IPS-NIHi7 (cell line): ENCODE results near the gene ABCG1.

Source experiments
- DNase-seq: peaks from one replicate; pipeline ENCODE4 v3.0.0; 2012; ENCODE audit warnings: mixed read lengths; ENCODE audit errors: extremely low spot score

Gene ABCG1

DNA sequence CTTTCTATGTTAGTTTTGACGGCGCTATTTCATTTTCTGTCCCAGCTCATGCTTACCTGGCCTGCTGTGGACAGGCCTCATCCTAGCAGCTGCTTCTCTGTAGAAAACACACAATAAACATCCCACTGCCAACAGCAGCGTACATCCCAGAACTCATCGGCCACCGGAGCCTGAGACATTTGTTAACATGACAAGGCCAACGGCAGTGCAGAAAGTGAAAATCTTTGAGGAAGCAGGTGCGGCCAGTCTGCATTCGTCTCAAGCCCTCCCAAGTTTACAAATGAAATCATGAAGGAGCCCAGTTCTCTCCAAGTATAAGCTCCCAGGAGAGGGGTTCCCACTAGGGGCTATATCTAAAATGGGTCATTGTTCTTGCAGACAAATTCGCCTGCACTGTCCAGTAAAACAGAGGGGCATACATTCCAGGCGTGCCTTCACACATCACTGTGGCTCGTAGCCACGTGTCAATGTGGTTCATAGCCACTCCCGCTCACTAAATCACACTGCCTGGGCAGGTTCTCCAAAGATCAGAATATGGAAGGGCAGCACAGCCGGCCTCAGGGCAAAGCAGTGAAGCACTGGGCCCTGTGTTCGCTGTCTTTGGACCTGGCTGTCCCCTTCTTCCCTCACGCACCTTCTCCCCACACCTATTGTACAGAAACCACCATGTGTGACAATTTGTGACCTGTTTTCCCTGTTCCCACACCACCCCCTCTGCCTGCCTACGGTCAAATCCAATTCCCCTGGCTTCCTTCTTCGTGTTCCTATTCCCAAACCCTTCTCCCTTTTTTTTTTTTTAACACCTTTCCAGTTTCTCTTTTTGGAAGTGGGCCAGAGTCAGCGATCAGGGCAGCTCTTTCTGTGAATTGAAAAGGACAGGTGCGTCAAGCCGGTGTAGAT, 27.0 kb upstream of the ABCG1 start:
- DNase-seq = no peak

DNA sequence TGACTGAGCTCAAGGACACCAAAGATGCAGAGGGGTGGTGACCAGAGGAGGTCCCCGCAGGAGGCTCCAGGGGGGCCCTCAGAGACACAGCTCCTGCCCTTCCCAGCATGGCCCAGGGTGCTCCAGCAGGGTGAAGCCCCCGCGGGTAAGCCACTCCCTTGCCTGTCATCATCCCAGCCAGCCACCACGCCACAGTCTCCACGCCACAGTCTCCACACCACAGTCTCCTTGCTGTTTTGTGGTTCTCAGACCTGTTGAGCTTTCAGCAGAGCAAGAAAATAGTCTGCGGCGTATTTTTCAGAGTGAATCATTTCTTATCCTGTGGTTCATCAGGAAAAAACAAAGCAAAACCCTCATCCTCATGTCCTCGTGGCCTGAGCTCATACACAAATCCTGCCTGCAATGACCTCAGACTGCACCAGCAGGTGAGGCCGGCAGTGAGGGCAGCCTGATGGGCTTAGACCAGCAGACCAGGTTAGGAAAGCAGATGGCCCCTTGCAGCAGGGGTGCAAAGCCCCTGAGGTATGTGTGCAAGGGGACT, 25.7 kb upstream of the ABCG1 start:
- DNase-seq = no peak

DNA sequence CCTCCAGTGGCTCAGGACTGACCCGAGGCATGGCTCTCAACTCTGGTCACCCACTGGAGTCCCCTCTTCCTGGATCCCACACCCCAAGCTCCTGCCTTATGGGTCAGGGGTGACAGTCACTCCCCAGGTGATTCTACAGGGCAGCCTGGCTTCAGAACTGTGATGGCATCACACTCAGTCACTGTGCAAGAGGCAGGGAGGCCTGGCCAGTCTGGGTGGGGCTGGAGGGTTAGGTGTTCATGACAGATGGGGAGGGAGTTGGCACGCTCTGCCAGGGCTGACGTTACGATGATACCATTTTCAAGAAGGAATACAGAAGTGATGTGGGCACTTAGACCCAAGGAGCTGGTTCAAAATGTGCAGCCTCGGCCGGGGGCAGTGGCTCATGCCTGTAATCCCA, 25.2 kb upstream of the ABCG1 start:
- DNase-seq = no peak

DNA sequence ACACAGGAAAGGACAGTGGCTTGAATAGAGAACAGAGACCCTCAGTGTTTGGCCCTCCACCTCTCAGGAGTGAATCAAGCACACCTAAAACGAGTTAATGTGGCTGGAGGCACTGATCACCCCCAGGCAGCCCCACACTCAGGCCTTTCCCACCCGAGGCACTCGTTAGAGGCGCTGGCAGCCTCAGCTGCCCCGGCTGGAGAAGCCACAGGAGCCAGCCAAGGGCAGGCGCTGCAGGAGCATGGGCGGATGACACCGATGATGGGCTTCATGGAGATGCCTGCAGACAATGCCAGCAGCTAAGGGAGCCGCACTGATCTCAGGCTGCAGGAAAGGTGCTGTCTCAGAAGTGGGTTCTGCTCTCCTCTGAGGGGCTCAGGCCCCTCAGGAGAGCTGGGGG, 24.1 kb upstream of the ABCG1 start:
- no peak for DNase-seq

DNA sequence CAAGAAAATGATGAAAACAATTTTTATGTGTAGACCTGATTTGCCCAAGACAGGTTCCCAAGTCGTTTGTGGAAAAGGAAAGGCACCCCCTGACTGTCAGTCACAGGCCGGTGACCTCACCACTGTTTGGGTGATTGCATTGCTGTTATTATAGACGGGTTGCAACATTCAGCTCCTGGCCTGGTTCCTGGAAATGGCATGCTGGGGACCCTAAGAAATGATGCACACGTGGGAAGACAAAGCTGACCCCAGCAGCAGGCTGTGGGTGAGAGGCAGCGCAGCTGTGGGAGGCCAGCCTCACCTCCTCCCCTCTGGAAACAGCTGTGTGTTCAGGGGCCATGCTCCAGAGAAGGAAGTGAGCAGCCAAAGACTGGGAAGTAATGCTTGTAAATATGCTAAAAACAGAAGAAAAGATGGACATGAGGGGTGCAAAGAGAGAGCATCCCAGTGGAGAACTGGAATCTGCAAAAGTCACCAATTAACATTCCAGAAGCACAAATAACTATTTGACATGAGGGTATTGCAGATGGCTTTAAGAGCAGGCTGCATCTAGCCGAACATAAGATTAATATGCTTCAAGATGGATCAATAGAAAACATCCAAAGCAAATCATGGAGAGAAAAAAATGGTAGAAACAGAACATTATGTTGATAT, 23.4 kb upstream of the ABCG1 start:
- no peak for DNase-seq

DNA sequence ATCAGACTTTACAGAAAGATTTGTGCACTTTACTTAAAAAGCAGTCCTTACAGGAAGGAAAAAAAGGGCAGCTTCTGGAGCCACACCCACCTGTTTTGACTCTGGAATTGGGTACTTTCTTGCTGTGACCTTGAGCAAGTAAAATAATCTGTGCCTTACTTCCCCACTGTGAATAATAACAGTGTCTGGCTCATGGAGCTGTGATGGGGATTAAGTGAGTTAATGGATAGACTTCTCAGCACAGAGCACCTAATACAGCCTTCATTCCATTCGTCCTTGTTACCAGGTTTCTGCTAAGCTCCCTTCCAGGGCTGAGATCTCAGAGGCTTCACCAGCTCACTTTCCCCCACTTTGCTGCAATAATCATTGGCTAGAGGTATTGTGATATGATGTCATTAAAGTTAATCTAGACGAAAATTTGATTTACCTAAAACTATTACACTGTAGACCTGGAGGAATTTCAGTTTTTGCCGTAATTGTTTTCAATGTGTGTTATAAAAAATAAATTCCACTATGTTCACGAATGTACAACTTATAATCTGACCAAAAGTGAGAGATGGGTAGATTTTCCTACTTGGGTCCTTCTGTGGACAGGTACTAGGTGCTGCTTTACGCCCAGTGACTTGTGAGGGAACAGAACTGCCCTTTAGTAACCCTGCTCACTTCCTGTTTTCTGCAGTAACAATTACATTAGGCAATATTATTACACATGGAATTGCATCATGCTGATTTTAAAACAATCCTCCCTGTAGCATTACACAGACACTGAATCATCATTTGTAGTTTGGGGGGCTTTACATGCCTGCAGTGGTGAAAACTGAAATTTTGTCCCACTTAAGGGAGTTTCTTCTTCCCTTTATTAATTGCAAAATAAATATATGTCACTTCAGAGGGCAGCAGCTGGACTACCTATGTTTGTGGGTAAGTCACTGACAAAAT, 19.7 kb upstream of the ABCG1 start:
- DNase-seq = no peak

DNA sequence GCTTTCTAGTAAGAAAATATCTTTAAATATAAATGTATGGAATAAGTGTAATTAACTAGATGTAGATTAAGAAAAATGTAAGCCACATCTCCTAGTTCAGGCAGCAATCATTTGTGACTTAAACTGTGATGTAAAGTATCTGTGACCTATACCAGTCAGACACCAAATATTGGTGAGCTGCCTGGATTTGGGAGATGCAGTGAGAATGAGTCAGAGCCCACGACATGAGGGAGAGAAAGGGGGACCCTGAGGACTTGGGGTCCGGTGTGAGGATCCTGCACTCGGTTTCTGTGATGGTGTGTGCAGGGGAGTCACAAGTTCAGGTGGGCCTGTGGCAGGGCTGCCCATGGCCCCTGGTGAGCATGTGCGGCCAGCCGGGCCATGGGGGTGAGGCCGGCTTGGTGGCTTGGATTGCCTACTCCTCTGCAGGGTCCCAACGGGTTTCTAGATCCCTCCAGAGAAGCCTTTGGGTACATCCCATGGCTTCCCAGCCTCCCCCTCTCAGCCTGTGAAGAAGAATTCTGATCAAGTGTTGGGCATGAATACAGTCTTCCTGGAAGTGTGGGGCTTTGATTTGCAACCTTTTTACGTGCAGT, 19.0 kb upstream of the ABCG1 start:
- DNase-seq = no peak

DNA sequence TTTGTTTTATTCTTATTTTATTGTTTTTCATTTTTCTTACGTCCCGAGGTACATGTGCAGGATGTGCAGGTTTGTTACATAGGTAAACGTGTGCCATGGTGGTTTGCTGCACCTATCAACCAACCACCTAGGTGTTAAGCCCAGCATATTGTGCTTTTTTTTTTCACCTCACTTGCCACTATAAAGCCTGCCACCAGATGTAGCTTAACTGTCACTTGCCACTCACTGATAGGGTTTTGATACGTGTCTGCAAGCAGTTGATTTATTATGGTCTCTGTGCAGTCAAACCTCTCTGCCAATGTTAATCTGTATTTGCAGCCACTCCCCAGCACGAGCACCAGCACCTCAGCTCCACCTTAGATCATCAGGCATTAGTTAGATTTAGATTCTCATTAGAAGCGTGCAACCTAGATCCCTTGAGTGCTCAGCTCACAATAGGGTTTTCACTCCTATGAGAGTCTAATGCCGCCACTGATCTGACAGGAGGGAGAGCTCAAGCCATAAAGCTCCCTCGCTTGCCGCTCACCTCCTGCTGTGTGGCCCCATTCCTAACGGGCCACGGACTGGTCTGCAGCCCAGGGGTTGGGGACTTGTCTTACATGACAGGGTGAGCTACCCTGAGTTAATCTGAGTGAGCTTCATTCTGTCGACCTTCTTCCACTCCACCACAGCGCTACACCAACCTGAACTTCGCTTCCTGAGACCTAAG, 17.9 kb upstream of the ABCG1 start:
- DNase-seq = no peak

DNA sequence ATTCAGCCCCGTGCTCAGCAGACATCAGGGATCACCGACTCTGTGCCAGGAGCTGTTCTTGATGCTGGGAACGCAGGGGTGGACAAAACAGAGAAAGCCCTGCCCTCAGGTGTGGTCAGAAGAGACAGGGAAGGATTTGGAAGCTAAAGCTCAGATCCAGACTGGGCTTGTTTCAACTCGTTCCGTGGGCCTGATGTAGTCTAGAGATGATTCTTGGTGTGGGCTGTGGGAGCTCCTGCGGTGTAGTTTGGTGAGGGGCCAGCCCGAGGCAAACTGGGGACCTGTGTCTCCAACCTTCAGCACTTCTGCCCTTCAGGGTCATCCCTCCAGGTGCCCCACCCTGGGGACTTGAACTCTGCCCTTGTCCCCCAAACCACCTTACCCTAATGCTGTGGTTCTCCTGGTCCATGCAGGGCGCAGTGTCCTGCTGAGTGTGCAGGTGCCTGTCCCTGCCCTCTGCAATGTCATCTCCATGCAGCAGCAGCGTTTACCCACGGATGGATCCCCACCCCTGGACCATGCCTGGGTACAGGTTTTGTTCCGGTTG, 17.3 kb upstream of the ABCG1 start:
- DNase-seq = no peak

DNA sequence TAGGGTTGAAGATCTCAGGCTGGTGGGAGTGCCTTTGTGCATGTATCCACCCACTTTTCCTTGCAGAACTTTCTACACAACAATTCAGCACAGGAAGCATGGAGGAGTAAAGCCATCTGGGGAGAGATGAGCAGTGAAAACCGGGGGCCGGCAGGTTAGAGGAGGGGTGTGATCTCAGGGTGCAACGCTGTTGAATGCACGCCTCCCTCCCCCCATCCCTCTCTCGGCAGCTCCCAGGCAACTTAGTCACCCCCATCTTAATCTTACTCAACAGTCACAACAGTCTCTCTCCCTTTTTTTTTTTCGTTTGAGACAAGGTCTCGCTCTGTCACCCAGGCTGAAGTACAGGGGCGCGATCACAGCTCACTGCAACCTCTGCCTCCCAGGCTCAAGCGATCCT, 16.6 kb upstream of the ABCG1 start:
- no peak for DNase-seq

DNA sequence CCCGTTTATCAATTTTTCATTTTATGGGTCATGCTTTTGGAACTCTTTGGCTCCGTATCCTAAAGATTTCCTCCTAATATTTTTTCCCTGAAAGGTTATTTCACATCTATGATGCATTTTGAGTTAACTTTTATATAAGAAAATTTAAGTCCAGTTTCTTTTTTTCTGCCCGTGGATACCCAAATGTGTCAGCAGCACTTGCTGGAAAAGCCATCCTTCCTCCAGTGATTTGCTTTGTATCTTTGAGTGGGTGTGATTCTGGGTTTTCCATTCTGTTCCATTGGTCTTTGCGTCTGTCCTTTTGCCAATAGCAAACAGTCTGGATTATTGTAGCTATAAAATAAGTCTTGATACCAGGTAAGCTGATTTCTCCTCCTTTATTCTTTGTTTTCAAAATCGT, 15.6 kb upstream of the ABCG1 start:
- DNase-seq = no peak

DNA sequence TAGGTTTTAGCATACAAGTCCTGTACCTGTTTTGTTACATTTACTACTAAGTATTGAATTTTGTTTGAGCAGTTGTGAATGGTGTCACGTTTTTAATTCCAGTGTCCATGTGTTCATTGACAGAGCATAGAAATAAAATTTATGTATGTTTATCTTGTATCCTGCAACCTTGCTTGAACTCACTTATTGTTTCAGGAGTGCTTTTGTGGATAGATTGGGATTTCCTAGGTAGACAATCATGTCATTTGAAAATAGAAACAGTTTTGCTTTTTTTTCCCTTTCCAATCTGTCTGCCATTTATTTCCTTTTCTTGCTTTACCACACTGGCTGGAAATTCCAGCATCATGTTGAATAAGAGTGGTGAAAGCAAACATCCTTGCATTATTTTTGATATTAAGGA, 15.0 kb upstream of the ABCG1 start:
- no peak for DNase-seq

DNA sequence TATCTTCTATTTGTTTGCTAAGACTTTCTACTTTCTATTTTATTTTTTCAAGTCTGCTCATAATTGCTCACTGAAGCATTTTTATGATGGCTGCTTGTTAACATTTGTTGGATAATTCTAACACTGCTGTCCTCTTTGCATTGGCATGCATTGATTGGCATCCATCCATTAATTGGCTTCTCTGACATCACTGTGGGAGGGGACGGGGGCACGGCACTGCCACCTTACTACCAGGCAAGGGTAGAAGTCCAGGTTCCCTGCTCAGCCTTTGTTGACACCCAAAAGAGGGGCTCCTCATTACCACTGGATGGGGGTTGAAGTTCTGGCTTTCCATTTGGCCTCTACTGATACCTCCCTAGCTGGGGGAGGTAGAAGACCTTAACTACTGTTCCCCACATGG, 11.5 kb upstream of the ABCG1 start:
- DNase-seq = no peak

DNA sequence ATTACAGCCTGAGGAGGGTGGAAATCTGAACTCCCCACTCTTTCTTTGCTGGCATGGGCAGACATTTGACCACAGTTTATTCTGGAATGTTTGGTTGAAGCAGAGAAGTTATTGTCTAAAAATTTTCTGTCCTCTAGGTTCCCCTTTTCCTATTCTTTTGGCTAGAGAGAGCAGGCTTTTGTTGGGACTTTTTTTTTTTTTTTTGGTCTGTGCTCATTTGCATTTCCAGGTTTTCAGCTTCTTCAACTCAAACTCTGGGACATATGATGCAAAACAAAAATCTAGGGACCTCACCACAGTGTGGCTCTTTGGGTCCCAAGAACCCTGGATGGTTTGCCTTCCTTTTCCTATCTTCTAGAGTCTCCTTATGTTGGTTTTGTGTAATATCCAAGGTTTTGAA, 10.9 kb upstream of the ABCG1 start:
- no peak for DNase-seq

DNA sequence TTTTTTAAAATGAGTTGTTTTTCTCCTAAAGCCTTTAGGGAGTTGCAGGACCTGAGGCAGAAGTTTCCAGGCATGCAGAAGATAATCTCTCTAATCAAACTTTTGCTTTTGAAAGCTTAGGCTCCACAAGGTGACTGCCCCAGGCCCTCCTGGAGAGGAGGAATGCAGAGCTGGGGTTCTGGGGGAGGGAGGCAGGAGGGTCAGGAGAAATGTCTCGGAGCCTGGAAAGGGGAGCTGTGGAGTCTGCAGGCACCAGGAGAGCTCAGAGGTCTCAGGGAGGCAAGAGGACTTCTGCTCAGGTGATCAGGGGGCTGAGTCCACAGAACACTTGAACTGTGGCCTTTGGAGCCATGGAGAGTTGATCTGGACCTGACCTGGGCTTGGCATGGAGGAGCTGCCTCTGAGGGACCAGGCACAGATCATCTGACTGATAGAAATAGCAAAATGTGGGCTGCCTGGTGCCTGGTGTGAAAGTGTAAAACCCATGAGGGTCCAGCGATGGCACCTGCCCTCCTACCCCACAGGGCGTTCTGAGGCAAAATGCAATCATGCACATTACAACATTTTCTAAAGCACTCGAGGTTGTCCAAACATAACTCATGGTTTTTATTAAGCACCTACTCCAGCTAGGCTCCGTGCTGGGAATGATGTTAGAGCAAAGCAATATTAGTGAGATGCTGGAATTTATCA, 10.0 kb upstream of the ABCG1 start:
- DNase-seq = no peak

DNA sequence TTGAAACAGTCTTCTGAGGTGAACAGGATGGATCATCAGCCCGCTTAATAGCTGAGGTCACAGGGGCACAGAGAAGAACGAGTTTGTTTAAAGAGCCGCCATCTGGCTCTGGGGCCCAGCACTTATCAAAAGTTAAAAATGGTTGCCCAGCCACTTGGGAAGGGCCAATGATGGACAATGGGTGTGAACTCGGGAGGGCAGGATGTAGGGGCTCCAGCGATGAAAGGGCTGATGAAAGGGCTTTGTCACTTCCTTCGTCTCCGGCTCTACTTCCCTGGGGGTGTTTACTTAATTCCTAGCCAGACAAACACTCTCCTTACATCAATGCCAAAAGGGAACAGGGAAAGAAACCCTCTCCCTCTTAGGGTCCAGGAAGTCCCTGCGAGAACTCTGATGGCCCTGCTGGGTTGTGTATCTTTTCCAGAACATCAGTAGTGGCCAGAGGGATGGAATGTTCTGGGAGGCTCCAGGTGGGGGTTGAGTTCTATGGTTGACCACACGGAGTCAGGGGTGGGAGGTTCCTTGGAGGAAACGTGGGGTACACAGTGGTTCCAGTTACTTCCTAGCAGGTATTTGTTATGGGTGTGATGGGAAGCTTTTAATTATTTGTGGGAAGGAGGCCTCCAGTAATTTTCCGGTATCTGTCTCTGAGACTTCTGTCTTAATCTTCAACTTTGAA, 9.0 kb upstream of the ABCG1 start:
- no peak for DNase-seq

DNA sequence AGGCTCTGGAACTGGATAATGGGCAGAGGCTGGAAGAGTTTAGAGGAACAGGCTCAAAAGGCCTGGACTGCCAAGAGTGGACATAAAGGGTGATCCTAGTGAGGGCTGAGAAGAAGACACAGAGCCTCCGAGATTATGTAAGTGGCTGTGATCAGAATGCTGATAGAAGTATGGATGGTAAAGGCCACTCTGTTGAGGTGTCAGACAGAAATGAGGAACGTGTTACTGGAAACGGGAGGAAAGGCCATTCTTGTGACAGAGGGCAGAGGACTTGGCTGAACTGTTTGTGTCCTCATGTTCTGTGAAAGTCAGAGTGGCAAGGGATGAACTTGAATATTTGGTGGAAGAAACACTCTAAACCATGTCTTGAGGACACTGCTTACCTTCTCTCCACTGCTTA, 6.7 kb upstream of the ABCG1 start:
- no peak for DNase-seq

DNA sequence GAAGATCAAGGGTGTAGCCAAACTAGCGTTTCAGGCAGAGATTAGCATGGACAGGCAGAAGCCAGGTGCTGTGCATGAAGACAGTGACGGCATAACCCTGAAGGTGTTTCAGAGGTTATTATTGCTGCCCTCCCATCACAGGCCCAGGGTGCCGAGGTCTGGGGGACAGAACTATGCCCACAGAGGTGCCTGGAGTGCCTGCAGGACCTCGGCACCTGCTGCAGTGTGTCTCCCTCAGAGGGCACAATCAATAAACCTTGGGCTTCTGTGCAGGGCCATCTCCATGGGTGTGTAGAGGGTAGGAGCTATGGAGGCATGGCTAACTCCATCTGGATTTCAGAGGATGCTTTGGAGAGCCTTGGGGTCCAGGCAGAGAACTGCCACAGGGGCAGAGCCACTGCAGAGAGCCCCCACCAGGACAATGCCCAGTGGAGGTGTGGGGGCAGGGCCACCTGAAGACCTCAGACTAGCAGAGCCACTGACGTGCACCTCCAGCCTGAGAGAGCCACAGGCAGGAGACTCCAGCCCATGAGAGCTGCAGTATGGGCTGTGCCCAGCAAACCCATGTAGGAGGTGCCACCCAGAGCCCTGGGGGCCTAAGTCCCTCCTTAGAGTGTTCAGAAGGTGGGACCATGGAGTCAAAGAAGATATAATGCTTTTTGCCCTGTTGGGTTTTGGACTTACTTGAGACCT, 5.7 kb upstream of the ABCG1 start:
- no peak for DNase-seq
